Sigmoid colon (tissue), 7 donors: ENCODE results near the gene EIF2A. TPM values are rescaled to one million over a fixed set of nuclear protein-coding genes. Genes with fewer than 3 reads are reported as not detected.
A peak's percentile ranks its signal among the peaks of the same experiment; 100 is the strongest.
"Not testable (repeated sequence)": the region's sequence is repeated elsewhere in the genome, so short reads cannot be mapped to it uniquely, and the experiment has no call there.

Experiments
- DNase-seq: peaks from one replicate; pipeline ENCODE4 v3.0.0-alpha.2; 2019
- H3K27ac ChIP-seq, 4 donors: fragments of 200-600 bp; sonication (generic); one replicate each; pipeline ENCODE4 v1.5.1; 2016 to 2019; ENCODE audit warnings: mild to moderate bottlenecking in 1 of 4
- H3K27me3 ChIP-seq, 3 donors: fragments of 200-600 bp; sonication (generic); one replicate each; pipeline ENCODE4 v1.5.1; 2019; ENCODE audit warnings: mild to moderate bottlenecking in 1 of 3
- H3K36me3 ChIP-seq, 4 donors: fragments of 200-600 bp; sonication (generic); one replicate each; pipeline ENCODE4 v1.5.1; 2016 to 2019
- H3K4me1 ChIP-seq, 4 donors: fragments of 200-600 bp; sonication (generic); one replicate each; pipeline ENCODE4 v1.5.1; 2017 to 2019
- H3K4me3 ChIP-seq, 4 donors: fragments of 200-600 bp; sonication (generic); one replicate each; pipeline ENCODE4 v1.5.1; 2017 to 2019; ENCODE audit warnings: mild to moderate bottlenecking in 2 of 4, moderate library complexity in 1 of 4
- H3K9me3 ChIP-seq, 4 donors: fragments of 200-600 bp in 3 of 4; sonication (generic) in 3 of 4; one replicate each; pipeline versions ENCODE4 v1.5.1 to v1.6.1; 2013 to 2019
- CTCF ChIP-seq, 4 experiments: fragments of 450-650 bp in 3 of 4; fragments of 200-600 bp in 1 of 4; IDR thresholded peaks; one replicate each; pipeline ENCODE4 v1.5.1; 2016 to 2019; ENCODE audit warnings: antibody characterized with exemption in 4 of 4, mild to moderate bottlenecking in 3 of 4, moderate library complexity in 2 of 4
- EP300 ChIP-seq, 4 donors: sonication (generic); formaldehyde crosslinking; IDR thresholded peaks; one replicate each; pipeline ENCODE4 v1.6.1; 2017; ENCODE audit warnings: antibody characterized with exemption in 4 of 4
- POLR2A ChIP-seq, 2 donors: fragments of 450-650 bp; IDR thresholded peaks; one replicate each; pipeline ENCODE4 v1.6.1; 2016; ENCODE audit warnings: antibody characterized with exemption in 2 of 2, mild to moderate bottlenecking in 2 of 2, moderate library complexity in 2 of 2
- POLR2AphosphoS5 ChIP-seq, 4 donors: sonication (generic); formaldehyde crosslinking; IDR thresholded peaks; one replicate each; pipeline ENCODE4 v1.6.1; 2017; ENCODE audit warnings: antibody characterized with exemption in 4 of 4
- WGBS, 2 donors: extraction: QIAGEN DNeasy Blood & Tissue Kit; methylation state at CpG; one replicate each; pipeline ENCODE4 v1.1.7; 2013; 5-methylcytosine and 5-hydroxymethylcytosine counted together
- intact Hi-C: fragments of 100-400 bp; cut with DNase I; formaldehyde crosslinking; loops from one replicate; pipeline ENCODE4 v1.15.1; 2023
- polyA plus RNA-seq, 3 donors: library from polyadenylated mRNA; stranded (reverse); fragments of 200-250 nt; gene quantifications; one replicate each; pipeline ENCODE4 v1.2.3, GENCODE V29; 2013
- total RNA-seq, 4 donors: library from RNA; depleted of rRNA; stranded (reverse); fragments of >200 nt; gene quantifications; one replicate each; pipeline ENCODE4 v1.1.0, GENCODE V29; 2016
- donor health status: healthy with polysubstance abuse.
- donor health status: Bipolar disorder and iron deficiency.
- donor health status: healthy.

EIF2A gene
- total RNA-seq = 100 to 1,000 TPM; 147 to 228 (median 160) TPM
- polyA plus RNA-seq = 10 to 100 TPM; 49.3 to 79.8 (median 77.5) TPM

- no peaks in the 10 kb centered on the region for H3K9me3 ChIP-seq
- 0% methylated on average over 86 of the region's 86 CpGs for WGBS, 2 donors
- H3K27ac ChIP-seq = peak within 1 kb of the TSS; percentile 96 to 99 (median 98)
- H3K4me1 ChIP-seq = peaks cover 0 to 44% (median 32%) of the 10 kb centered on the region in 4 donors
- H3K36me3 ChIP-seq = peaks cover 0 to 26% (median 0%) of the 10 kb centered on the region in 4 donors
- peak within 1 kb of the TSS; percentile 67 to 84 (median 74) for H3K4me3 ChIP-seq
- peak; percentile 99 for DNase-seq
- H3K27me3 ChIP-seq = no peaks in the 10 kb centered on the region
- intact Hi-C loops = loop anchor here (2.0 to 5.0 kb wide), 5 partner anchors 56 to 574 kb away; partner anchors contain the start of genes ERICH6, PFN2, SELENOT and SIAH2
- peak; percentile 95 to 96 for TF ChIP-seq POLR2A (IDR thresholded peaks at IDR 0.05)
- TF ChIP-seq POLR2AphosphoS5 (IDR thresholded peaks at IDR 0.05) = peak; percentile 98 to 99 (median 99)
- no peak for TF ChIP-seq CTCF (IDR thresholded peaks at IDR 0.05)
- TF ChIP-seq EP300 (IDR thresholded peaks at IDR 0.05) = peak in 1 of 4 donors; percentile 88
Observed at GRCh38 chr3:150546226-150547044, at the start of gene EIF2A, which contains the start of gene SERP1. Gene EIF2A (plus strand): TSS chr3:150546787. CDS start chr3:150546803, 16 bp downstream. Gene SERP1 (minus strand): TSS chr3:150546496. CDS start chr3:150546135, 361 bp downstream.

DNA sequence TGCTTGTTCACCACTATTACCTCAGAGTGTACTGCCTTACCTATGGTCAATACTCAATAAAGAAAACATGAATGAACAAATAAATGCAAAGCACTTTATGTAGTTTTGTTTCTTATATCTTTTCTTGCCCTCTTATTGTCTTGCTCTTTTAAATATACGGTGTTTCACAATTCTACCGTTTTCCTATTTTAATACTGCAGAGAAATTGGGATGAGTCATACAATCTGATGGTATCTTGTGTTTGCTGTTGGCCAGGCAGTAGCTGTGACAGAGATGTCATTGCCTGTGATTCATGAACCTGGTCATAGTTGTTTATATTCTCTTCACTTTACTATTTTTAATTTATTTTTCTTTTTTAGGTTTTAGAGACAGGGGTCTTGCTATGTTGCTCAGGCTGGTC is 48.6 kb upstream of the EIF2A start:
- Histone ChIP-seq H3K27ac (no peak overlapping the region), H3K4me1 (no peaks in the 10 kb centered on the region), H3K9me3 (peaks cover 0 to 6% (median 0%) of the 10 kb centered on the region in 4 donors), H3K36me3 (no peaks in the 10 kb centered on the region), H3K4me3 (no peak overlapping the region), H3K27me3 (no peaks in the 10 kb centered on the region)
- 26 to 70% methylated on average over 2 of the region's 2 CpGs for WGBS, 2 donors
- DNase-seq = no peak
- TF ChIP-seq CTCF (IDR thresholded peaks at IDR 0.05) = no peak
- no peak for TF ChIP-seq EP300 (IDR thresholded peaks at IDR 0.05)
- TF ChIP-seq POLR2AphosphoS5 (IDR thresholded peaks at IDR 0.05) = no peak
- no peak for TF ChIP-seq POLR2A (IDR thresholded peaks at IDR 0.05)
- intact Hi-C loops = loop anchor here (5.0 kb wide), 2 partner anchors 271 to 531 kb away; no protein-coding TSS in a partner anchor

GRCh38 chr3:150500960-150501359 is 45.6 kb upstream of the EIF2A start:
- intact Hi-C loops, H3K4me3 ChIP-seq, H3K4me1 ChIP-seq, H3K9me3 ChIP-seq, DNase-seq, H3K27ac ChIP-seq, H3K36me3 ChIP-seq, H3K27me3 ChIP-seq: not testable (repeated sequence)
- WGBS, 2 donors = 93 to 97% methylated on average over 1 of the region's 1 CpG

DNA sequence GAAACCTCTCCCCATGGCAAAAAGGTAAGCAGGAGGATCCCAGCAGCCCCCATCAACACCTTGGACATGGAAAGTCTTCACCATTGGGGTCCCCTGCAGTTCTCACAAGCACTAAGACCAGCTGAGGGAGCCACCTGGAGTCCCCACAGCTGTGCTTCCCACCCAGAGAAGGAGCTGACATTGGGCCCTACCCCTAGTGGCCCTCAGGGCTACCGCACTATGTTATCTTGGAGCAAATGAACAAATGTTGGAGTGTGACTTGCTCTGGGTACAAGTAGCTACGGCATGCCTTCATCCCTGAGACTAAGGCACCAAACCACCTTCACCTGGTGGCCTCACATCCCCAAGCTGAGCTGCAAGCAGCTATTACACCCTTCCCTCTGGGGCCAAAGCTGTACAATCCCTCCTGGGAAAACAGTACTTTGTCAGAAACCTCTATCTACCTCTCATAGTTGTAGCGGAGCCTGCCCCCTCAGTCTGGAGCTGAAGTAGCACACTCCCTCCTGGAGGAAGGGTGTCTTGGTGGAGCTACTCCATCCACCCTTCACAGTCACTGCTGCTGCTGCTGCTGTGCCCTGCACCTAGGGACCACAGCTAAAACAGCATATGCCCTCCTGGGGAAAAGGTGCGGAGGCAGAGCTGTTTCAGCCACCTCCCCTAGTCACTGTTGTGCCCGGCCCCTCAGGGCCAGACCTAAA is 43.0 kb upstream of the EIF2A start:
- Histone ChIP-seq H3K9me3 (peaks cover 0 to 6% (median 1%) of the 10 kb centered on the region in 4 donors), H3K36me3 (no peaks in the 10 kb centered on the region), H3K4me1 (no peaks in the 10 kb centered on the region), H3K4me3 (no peak overlapping the region), H3K27ac (no peak overlapping the region), H3K27me3 (no peaks in the 10 kb centered on the region)
- intact Hi-C loops = no loop called here
- no peak for DNase-seq
- whole genome bisulfite sequencing, 2 donors = 93 to 96% methylated on average over 5 of the region's 5 CpGs
- TF ChIP-seq CTCF (IDR thresholded peaks at IDR 0.05) (no peak), POLR2AphosphoS5 (IDR thresholded peaks at IDR 0.05) (no peak)

GRCh38 chr3:150504483-150504882 is 42.1 kb upstream of the EIF2A start:
- intact Hi-C loops = no loop called here
- H3K4me1 ChIP-seq = no peaks in the 10 kb centered on the region
- H3K9me3 ChIP-seq = peaks cover 0 to 6% (median 1%) of the 10 kb centered on the region in 4 donors
- no peak for DNase-seq
- no peak for TF ChIP-seq CTCF (IDR thresholded peaks at IDR 0.05)
- no peak for TF ChIP-seq POLR2A (IDR thresholded peaks at IDR 0.05)
- no peak for TF ChIP-seq POLR2AphosphoS5 (IDR thresholded peaks at IDR 0.05)
- TF ChIP-seq EP300 (IDR thresholded peaks at IDR 0.05) = no peak
- H3K27me3 ChIP-seq = no peaks in the 10 kb centered on the region
- no peak overlapping the region for H3K4me3 ChIP-seq
- no peak overlapping the region for H3K27ac ChIP-seq
- WGBS, 2 donors = 85 to 90% methylated on average over 3 of the region's 3 CpGs
- H3K36me3 ChIP-seq = no peaks in the 10 kb centered on the region
